Adrenal gland (tissue), 5 donors: ENCODE results near the gene NEIL1.

Experiments used
- CTCF ChIP-seq, 6 experiments: fragments of 450-650 bp in 4 of 6; fragments of 200-600 bp in 2 of 6; sonication (generic) in 1 of 6; IDR thresholded peaks; 1 replicate in 5 of 6; 2 replicates in 1 of 6; pipeline versions ENCODE4 v1.5.1 to v1.8.0; 2016 to 2021; ENCODE audit warnings: antibody characterized with exemption in 6 of 6, mild to moderate bottlenecking in 2 of 6, moderate library complexity in 1 of 6
- POLR2A ChIP-seq, 2 donors: fragments of 450-650 bp; IDR thresholded peaks; one replicate each; pipeline ENCODE4 v1.6.1; 2017; ENCODE audit warnings: antibody characterized with exemption in 2 of 2, mild to moderate bottlenecking in 2 of 2, moderate library complexity in 1 of 2
- donor health status: DM: no; HTN: no; CAD: no.

GRCh38 chr15:75321711-75322110 lies 25.1 kb upstream of the NEIL1 start:
- no peak for TF ChIP-seq POLR2A (IDR thresholded peaks at IDR 0.05)
- TF ChIP-seq CTCF (IDR thresholded peaks at IDR 0.05), result no peak
